ENCODE data around the gene SBF1. TPM values are rescaled to one million over a fixed set of nuclear protein-coding genes. Genes with fewer than 3 reads are reported as not detected.
A peak's percentile ranks its signal among the peaks of the same experiment; 100 is the strongest.

The SBF1 gene
- total and polyA plus RNA-seq, 12 donors = 41.0 to 73.0 (median 48.1) TPM

DNA sequence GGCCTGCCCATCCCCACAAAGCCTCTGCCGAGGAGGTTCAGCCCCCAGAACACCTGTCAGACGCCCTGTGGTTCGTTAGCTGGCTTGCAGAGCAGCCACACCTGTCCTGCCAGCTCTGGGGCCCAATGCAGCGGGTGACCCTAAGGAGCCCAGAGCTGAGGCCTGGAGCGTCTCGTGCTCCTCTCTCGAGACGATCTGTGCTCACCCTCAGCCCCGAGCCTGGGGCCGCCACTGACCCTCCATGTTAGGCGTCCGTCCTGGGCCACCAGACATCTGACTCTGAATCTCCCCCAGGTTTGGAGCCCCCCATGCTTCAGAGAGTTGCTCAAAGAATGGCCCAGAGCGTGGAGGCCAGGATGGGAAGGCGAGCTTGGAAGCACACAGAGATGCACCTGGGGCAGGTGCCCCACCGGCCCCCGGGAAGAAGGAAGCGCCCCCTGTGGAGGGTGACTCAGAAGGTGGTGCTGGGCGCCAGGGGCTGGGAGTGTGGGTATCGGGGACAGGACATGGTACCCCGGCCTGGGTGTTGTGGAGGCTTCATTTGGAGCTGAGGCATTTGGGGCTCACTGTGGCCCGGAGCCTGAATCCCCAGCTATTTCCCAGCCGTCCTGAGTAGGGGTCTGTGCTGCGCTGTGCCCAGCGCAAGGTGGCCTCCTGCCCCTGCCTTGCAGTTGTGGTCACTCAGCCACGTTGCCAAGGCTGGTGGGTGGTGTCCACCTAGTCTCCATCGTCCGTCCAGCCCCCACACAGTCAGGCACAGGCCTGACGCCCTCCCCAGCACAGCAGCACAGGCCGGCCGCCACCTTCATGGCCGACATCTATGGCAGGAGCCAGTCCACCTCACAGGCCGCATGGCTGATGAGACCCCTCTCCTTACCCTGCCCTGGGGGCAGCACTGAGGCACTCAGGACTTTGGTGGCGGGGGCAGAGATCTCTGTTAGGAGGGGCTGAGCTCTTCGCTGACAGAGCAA is 36.2 kb downstream of the SBF1 start:
- Histone ChIP-seq H3K27me3 (no peaks in the 10 kb centered on the region), H3K4me3 (no peak overlapping the region), H3K27ac (no peak overlapping the region), H3K36me3 (peaks cover 0 to 83% (median 44%) of the 10 kb centered on the region in 9 donors), H3K9me3 (no peaks in the 10 kb centered on the region), H3K4me1 (no peaks in the 10 kb centered on the region)
- TF ChIP-seq, protein P1, sequence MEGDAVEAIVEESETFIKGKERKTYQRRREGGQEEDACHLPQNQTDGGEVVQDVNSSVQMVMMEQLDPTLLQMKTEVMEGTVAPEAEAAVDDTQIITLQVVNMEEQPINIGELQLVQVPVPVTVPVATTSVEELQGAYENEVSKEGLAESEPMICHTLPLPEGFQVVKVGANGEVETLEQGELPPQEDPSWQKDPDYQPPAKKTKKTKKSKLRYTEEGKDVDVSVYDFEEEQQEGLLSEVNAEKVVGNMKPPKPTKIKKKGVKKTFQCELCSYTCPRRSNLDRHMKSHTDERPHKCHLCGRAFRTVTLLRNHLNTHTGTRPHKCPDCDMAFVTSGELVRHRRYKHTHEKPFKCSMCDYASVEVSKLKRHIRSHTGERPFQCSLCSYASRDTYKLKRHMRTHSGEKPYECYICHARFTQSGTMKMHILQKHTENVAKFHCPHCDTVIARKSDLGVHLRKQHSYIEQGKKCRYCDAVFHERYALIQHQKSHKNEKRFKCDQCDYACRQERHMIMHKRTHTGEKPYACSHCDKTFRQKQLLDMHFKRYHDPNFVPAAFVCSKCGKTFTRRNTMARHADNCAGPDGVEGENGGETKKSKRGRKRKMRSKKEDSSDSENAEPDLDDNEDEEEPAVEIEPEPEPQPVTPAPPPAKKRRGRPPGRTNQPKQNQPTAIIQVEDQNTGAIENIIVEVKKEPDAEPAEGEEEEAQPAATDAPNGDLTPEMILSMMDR (IDR thresholded peaks at IDR 0.05) = no peak
- no peak for DNase-seq
- 90% methylated on average over 31 to 34 of the region's 34 CpGs for WGBS, 2 donors
- intact Hi-C loops (cut with DNase I) = no loop called here
- peak in 1 of 8 donors; percentile 1 for ATAC-seq

DNA sequence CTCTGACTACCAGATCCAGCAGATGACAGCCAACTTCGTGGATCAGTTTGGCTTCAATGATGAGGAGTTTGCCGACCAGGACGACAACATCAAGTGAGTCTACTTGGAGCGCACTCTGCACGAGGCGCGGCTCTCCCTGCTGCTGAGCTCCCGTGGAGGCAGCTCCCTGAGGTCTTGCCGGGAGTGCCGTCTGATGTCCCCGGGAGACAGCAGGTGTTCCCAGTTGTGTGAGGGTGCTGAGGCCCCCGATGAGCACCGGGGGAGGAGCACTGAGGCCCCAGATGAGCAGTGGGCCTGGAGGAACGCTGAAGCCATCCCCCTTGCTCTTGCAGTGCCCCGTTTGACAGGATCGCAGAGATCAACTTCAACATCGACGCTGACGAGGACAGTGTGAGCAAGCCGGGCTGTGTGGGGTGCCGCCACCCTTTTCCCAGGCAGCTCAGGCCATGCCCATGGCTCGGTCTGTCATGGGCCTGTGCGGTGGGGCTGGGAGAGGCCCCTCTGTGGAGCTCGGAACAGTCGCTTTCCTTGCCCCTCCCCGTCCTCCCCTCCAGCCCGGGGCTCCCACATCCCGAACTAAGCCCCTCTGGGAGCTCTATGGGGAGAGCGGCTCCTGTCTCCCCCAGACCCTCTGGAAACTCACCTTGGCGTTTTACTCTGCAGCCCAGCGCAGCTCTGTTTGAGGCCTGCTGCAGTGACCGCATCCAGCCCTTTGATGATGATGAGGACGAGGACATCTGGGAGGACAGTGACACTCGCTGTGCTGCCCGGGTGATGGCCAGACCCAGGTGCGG is 37.1 kb downstream of the SBF1 start:
- ATAC-seq = no peak
- Histone ChIP-seq H3K36me3 (peaks cover 2 to 79% (median 44%) of the 10 kb centered on the region in 9 donors), H3K4me3 (no peak overlapping the region), H3K27ac (no peak overlapping the region), H3K9me3 (no peaks in the 10 kb centered on the region), H3K4me1 (no peaks in the 10 kb centered on the region), H3K27me3 (no peaks in the 10 kb centered on the region)
- no peak for DNase-seq
- intact Hi-C loops (cut with DNase I) = no loop called here
- TF ChIP-seq, protein P1 (IDR thresholded peaks at IDR 0.05) = no peak
- 89 to 90% methylated on average over 36 of the region's 36 CpGs for WGBS, 2 donors

- H3K27ac ChIP-seq = no peak overlapping the region
- TF ChIP-seq, protein P1 (IDR thresholded peaks at IDR 0.05) = no peak
- no peak for ATAC-seq
- no peaks in the 10 kb centered on the region for H3K9me3 ChIP-seq
- H3K27me3 ChIP-seq = no peaks in the 10 kb centered on the region
- intact Hi-C loops (cut with DNase I) = no loop called here
- H3K4me1 ChIP-seq = no peaks in the 10 kb centered on the region
- peaks cover 4 to 84% (median 51%) of the 10 kb centered on the region in 9 donors for H3K36me3 ChIP-seq
- DNase-seq = no peak
- WGBS, 2 donors = 94% methylated on average over 25 of the region's 25 CpGs
- no peak overlapping the region for H3K4me3 ChIP-seq
These were observed 37.9 kb downstream of the SBF1 start for GRCh38 chr22:50436841-50437341.

All from heart right ventricle (tissue), 16 donors.